A673 (cell line): ENCODE results near the gene C1orf21.

ENCODE experiments used
- CTCF ChIP-seq: fragments of 300-800, 200-600 bp; sonication (generic); conservative IDR thresholded peaks from 2 replicates; pipeline ENCODE4 v1.5.1; 2017; ENCODE audit warnings: low read depth, mild to moderate bottlenecking, antibody characterized with exemption, low read length, moderate library complexity, mixed read lengths
- EZH2 ChIP-seq: fragments of 200-600 bp; sonication (generic); IDR thresholded peaks from 2 replicates; pipeline ENCODE4 v1.6.1; 2017; ENCODE audit warnings: borderline replicate concordance, low read depth, mild to moderate bottlenecking, mixed read lengths, antibody characterized with exemption, low read length; ENCODE audit not compliant: poor library complexity, severe bottlenecking

GRCh38 chr1:184531296-184531695, 144.5 kb downstream of the C1orf21 start:
- TF ChIP-seq CTCF = no peak
- TF ChIP-seq EZH2 = no peak
